GM23338 (cell line): Measurements from ENCODE around the gene TNFAIP8L1. TPM values are rescaled to one million over a fixed set of nuclear protein-coding genes. Genes with fewer than 3 reads are reported as not detected.

Source experiments
- NANOG ChIP-seq: IDR thresholded peaks from 2 replicates; pipeline ENCODE4 v1.6.1; 2016; ENCODE audit warnings: antibody characterized with exemption, borderline replicate concordance
- REST ChIP-seq: IDR thresholded peaks from one replicate; pipeline ENCODE4 v1.6.1; 2018; ENCODE audit warnings: antibody characterized with exemption; ENCODE audit not compliant: unreplicated experiment
- ZNF462 ChIP-seq: fragments of 250-450 bp; sonication (Bioruptor Pico); IDR thresholded peaks from 2 replicates; pipeline ENCODE4 v1.5.0; 2020; ENCODE audit warnings: mild to moderate bottlenecking, moderate library complexity
- polyA plus RNA-seq: library from polyadenylated mRNA; unstranded; fragments of >200 nt; fragmentation: Nextera tagmentation; extraction: Ambion mirVana; gene quantifications from 2 replicates; pipeline ENCODE4 v1.2.1, GENCODE V29; 2016
- total RNA-seq: library from RNA; depleted of rRNA; stranded (reverse); fragments of >200 nt; shearing (Covaris generic); gene quantifications from 2 replicates; pipeline ENCODE4 v1.2.3, GENCODE V29; 2014

TNFAIP8L1 gene
- total and polyA plus RNA-seq, 2 experiments from 2014 or later = 2.7 to 4.1 TPM

- TF ChIP-seq ZNF462 (no peak), REST (no peak), NANOG (no peak)
Observed at GRCh38 chr19:4682417-4683200, 43.3 kb downstream of the TNFAIP8L1 start (continued).
